ENCODE data around the gene MKNK2. TPM values are rescaled to one million over a fixed set of nuclear protein-coding genes. Genes with fewer than 3 reads are reported as not detected.

MKNK2 gene
- total and polyA plus RNA-seq, 5 experiments from 2014 or later, result 26.1 to 176 (median 47.1) TPM

DNA sequence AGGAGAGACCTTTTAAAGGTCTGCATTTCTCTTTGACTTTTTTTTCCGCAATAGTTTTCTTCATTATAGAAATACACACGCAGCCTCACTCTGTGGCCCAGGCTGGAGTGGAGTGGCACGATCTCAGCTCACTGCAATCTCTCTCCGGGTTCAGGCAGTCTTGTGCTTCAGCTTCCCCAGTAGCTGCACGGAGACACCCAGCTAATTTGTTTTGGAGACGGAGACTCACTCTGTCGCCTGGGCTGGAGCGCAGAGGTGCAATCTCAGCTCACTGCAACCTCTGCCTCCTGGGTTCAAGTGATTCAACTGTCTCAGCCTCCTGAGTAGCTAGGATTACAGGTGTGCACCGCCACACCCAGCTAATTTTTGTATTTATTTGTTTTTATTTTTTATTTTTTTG is 11.7 kb upstream of the MKNK2 start:
- Mint-ChIP-seq H3K36me3 (no peaks in the 10 kb centered on the region), H3K27ac (peak overlapping the region in 9 of 10 donors; percentile 44 to 98 (median 97)), H3K9me3 (no peaks in the 10 kb centered on the region), H3K4me3 (peak overlapping the region; percentile 66 to 96 (median 90)), H3K4me1 (peaks cover 8 to 47% (median 37%) of the 10 kb centered on the region in 4 donors), H3K27me3 (no peaks in the 10 kb centered on the region)
- no peak for DNase-seq
- ATAC-seq, result no peak
- POLR2A ChIA-PET, result interaction anchor here (1.3 to 17.6 kb wide), 6 partner anchors 12 to 44 kb away, joined by 8 to 255 read pairs (median 36); partner anchors contain the start of genes MKNK2 and MOB3A

DNA sequence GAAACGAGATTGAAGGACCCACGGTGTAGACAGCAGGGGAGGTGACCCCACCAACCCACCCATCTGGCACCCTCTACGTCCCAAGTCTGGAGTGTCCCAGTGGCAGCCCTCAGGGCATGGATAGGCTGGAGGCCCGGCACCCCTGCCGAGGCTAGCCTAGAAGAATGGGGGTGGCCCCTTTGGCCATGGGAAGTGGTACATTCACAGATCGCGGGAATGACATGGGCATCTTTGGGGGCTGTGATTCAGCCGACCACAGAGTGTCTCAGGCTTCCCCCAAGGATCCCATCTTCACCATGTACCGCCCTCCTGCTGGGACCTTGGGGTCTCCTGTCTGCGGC is 11.3 kb upstream of the MKNK2 start:
- H3K4me1 Mint-ChIP-seq, result peaks cover 8 to 51% (median 37%) of the 10 kb centered on the region in 4 donors
- H3K4me3 Mint-ChIP-seq, result peak overlapping the region; percentile 86 to 96 (median 92)
- H3K27ac Mint-ChIP-seq, result peak overlapping the region; percentile 44 to 98 (median 94)
- no peaks in the 10 kb centered on the region for H3K36me3 Mint-ChIP-seq
- H3K9me3 Mint-ChIP-seq, result no peaks in the 10 kb centered on the region
- POLR2A ChIA-PET, result interaction anchor here (1.0 to 17.6 kb wide), 10 partner anchors 8 to 165 kb away, joined by 3 to 255 read pairs (median 10); partner anchors contain the start of genes MKNK2 and MOB3A
- DNase-seq (no peak), ATAC-seq (no peak)
- H3K27me3 Mint-ChIP-seq, result no peaks in the 10 kb centered on the region

DNA sequence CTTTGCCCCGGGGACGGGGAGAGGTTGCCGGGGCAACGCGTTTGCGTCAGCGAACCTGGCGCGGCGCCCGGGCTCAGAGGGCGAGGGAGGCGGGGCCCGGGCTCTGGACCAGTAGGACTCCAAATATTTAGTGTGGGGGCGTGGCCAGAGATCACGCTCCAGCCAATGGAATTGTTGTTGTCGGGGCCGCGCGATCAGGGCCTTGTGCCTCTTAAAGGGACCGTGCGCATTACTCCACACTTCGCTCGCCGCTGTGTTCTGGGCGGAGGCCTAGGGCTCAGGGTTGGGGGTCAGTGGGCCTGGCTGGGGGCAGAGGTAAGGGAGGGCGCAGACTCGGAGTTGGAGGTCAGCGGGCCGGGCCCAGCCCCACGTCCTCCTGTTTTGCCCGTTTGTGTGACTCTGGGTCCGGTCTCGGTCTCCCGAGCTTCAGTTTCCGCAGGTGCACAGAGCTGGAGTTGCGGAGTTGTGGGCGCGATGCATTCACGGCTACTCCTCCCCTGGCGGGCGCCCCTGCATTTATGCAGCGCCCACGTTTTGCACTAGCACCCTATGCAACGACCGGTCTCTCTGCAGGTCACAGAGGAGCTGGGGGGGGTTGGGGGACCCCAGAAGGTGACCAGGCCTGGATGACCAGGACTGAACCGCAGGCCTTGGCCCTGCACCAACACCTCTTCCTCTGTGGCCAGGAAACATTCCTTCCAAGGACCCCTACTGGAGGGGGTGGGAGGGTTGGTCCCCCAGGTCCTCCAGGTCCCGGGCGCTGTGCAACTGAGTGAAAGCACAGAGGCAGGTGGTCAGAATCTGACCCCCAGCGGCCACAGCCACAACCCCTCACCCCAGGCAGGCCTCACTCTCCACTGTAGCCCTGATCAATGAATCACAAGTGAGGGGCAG is 10.7 kb upstream of the MKNK2 start:
- ATAC-seq (peak; percentile 89 to 93), DNase-seq (peak; percentile 99 to 100 (median 100))
- Mint-ChIP-seq H3K27ac (peak overlapping the region; percentile 87 to 98 (median 98)), H3K4me1 (peaks cover 8 to 56% (median 38%) of the 10 kb centered on the region in 4 donors), H3K4me3 (peak overlapping the region; percentile 86 to 96 (median 92)), H3K27me3 (no peaks in the 10 kb centered on the region), H3K9me3 (no peaks in the 10 kb centered on the region), H3K36me3 (no peaks in the 10 kb centered on the region)
- POLR2A ChIA-PET, result interaction anchor here (1.0 to 17.6 kb wide), 11 partner anchors 9 to 164 kb away, joined by 3 to 255 read pairs (median 8); partner anchors contain the start of genes MKNK2 and MOB3A

DNA sequence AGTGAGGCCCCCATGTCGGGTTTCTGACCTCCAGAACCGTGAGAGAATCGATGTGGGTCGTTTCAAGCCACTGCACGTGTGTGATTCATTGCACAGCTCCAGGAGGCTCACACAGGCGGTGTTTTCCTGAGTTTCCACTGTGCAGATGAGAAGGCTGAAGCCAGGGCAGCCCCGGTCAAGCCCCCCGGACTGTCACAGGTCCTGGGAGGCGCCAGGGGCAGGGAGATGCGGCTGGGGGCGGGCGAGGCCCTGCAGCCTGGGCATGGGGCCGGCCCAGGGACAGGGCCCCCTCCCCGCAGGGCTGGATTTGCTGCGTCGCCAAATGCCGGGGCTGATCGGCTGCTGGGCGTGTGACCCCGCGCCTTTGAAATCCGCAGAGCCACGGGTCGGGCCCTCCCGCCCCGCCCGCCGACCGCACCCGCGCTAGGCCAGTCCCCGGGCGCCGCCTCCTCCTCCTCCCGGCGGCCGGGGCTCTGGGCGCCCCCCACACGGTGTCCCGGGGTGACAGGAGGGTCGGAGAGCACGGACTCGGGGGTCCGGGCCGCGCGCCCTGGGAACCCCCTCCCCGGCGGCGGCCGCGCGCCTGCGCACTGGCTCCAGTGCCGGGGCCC is 9.9 kb upstream of the MKNK2 start:
- Mint-ChIP-seq H3K27ac (peak overlapping the region; percentile 92 to 100 (median 98)), H3K36me3 (no peaks in the 10 kb centered on the region), H3K4me3 (peak overlapping the region; percentile 86 to 96 (median 94)), H3K27me3 (no peaks in the 10 kb centered on the region), H3K4me1 (peaks cover 10 to 61% (median 41%) of the 10 kb centered on the region in 4 donors), H3K9me3 (no peaks in the 10 kb centered on the region)
- DNase-seq (no peak), ATAC-seq (peak; percentile 62 to 73)
- POLR2A ChIA-PET, result interaction anchor here (1.0 to 17.6 kb wide), 14 partner anchors 9 to 163 kb away, joined by 3 to 255 read pairs (median 7); partner anchors contain the start of genes MKNK2 and MOB3A

DNA sequence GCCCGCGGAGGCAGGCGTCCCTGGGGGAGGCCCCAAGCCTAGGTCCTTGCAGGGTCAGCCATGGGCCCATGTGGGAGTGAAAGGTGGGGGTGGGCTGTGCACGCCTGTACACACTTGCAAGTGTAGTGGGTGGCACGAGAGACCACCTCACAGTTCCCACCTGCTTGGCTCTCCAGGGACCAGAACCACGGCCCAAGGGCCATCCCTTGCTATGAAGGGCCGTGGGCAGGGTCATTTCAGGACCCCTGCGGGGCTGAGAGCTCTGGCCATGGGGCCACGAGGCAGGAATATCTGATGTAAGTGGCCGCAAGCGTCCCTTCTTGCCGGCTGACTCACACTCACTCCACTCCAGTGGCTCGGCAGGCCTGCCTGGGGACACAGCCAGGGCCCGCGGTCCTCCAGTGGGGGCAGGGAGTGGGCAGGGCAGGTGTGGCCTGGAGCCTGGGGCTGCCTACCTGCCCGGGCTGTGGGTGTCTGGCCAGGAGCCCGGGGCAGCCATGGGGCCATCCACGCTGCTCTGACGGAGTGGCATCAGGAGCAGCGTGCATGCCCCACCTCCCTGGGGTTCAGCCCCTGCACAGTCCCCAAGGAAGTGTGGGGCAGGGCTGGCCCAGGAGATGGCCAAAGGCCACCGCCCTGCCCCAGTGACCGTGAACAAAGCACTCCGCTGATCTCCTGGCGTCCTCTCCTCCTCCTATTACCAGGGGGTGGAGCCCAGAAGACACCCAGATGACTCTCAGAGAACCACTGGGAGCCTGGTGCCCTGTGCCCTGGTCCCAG is 8.6 kb upstream of the MKNK2 start:
- Mint-ChIP-seq H3K4me3 (peak overlapping the region; percentile 85 to 95 (median 92)), H3K27ac (peak overlapping the region; percentile 92 to 100 (median 98)), H3K9me3 (no peaks in the 10 kb centered on the region), H3K27me3 (no peaks in the 10 kb centered on the region), H3K4me1 (peaks cover 15 to 65% (median 50%) of the 10 kb centered on the region in 4 donors), H3K36me3 (no peaks in the 10 kb centered on the region)
- POLR2A ChIA-PET, result interaction anchor here (0.6 to 17.6 kb wide), 10 partner anchors 10 to 677 kb away, joined by 3 to 255 read pairs (median 6); partner anchors contain the start of genes MKNK2 and MOB3A
- no peak for ATAC-seq
- no peak for DNase-seq

DNA sequence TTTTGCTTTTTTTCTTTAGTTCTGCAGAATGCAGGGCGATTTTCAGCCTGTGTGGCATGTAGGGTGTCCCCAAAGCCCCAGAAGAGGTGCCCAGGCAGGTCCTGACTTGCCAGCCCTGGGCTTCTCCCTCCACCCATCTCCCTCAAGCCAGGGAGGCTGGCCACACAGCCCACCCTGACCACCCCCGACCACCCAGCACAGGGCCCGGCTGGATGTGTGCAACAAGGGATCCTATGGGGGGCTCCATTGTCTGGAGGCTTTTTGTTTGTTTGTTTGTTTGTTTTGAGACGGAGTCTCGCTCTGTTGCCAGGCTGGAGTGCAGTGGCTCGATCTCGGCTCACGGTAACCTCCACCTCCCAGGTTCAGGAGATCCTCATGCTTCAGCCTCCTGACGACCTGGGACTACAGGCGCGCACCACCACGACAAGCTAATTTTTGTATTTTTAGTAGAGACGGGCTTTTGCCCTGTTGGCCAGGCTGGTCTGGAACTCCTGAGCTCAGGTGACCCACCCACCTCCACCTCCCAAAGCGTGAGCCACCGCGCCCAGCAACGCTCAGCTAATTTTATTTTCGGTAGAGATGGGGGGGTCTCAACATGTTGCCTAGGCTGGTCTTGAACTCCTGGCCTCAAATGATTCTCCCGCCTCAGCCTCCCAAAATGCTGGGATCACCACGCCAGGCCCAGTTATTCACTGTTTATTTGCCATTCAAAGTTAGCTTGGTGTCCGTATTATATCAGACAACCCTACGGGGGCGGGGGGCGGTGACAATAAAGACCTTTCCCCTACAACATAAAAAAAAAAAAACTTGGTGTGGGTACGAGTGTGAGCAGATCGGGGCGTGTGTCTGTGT is 7.8 kb upstream of the MKNK2 start:
- DNase-seq, result no peak
- Mint-ChIP-seq H3K27ac (peak overlapping the region; percentile 78 to 93 (median 90)), H3K4me3 (peak overlapping the region; percentile 44 to 70 (median 62)), H3K4me1 (peaks cover 15 to 70% (median 51%) of the 10 kb centered on the region in 4 donors), H3K9me3 (no peaks in the 10 kb centered on the region), H3K36me3 (no peaks in the 10 kb centered on the region), H3K27me3 (no peaks in the 10 kb centered on the region)
- ATAC-seq, result no peak
- POLR2A ChIA-PET, result interaction anchor here (0.6 to 17.6 kb wide), 9 partner anchors 9 to 161 kb away, joined by 3 to 255 read pairs (median 5); partner anchors contain the start of gene MKNK2

DNA sequence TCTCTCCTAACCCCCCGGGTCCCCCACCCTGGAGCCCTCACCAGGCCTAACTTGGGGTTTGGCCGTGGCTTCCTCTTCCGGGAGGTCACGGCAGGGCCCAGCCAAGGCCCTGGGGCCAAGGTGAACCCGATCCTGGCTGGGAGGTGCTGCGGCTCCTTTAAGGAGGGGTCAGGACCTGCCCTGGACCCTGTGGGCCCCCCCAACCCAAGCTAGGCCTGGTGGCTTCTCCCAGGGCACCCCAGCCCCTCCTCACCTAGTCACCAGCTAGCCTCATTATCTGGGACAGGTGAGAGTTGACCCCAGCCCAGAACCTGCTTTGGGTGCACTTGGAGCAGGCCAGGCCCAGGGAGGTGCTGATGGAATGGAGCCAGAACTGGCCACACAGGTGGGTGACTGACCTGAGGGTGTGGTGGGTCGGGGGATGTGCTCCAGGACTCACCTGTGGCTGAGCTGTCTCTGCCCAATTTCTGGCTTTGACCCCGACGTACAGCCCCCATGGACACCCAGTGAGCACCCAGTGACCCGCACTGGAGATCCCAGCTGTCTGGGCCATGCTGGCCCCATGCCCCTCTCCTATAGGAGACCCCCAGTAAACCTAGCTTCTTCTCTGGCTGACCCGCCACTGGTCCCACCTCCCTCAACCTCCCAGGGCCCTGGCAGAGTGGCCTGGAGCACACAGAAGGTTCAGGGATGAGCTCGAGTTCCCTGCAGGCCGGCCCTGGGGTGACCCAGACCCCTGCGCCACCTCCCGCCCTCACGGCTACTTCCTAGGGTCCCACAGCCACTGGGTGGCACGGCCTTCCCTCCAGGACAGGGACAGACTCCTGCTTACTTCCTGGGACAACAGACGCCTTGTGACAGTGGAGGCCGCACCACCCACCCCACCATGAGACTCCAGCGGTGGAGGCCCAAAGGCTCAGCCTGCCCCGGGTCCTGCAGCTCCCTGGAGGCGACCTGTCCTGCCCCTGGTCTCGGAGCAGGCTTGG is 6.7 kb upstream of the MKNK2 start:
- H3K27ac Mint-ChIP-seq, result peak overlapping the region; percentile 53 to 95 (median 89)
- ATAC-seq (no peak), DNase-seq (no peak)
- H3K4me1 Mint-ChIP-seq, result peaks cover 15 to 75% (median 54%) of the 10 kb centered on the region in 4 donors
- no peaks in the 10 kb centered on the region for H3K36me3 Mint-ChIP-seq
- no peaks in the 10 kb centered on the region for H3K9me3 Mint-ChIP-seq
- POLR2A ChIA-PET, result interaction anchor here (0.8 to 17.6 kb wide), 11 partner anchors 8 to 37 kb away, joined by 3 to 255 read pairs (median 3); partner anchors contain the start of genes MKNK2 and MOB3A
- peak overlapping the region in 8 of 10 donors; percentile 44 to 79 (median 65) for H3K4me3 Mint-ChIP-seq
- H3K27me3 Mint-ChIP-seq, result no peaks in the 10 kb centered on the region

DNA sequence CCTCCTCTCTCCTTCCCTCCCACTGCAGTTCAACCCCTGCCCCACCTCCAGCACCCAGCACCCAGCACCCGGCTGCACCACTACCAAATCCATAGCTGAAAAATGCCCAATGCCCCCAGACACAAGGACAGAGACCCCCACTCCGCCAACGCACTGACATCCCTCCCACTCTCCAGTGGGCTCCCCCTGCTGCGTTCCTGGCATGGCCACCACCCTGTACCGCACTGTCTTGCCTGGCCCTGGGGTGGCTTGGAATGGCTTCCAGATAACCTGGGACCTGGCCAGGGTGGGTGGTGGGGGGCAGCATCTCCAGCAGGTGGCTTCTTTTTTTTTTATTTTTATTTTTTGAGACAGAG is 5.8 kb upstream of the MKNK2 start:
- H3K4me3 Mint-ChIP-seq, result peak overlapping the region in 8 of 10 donors; percentile 42 to 85 (median 64)
- H3K27ac Mint-ChIP-seq, result peak overlapping the region; percentile 53 to 96 (median 88)
- no peaks in the 10 kb centered on the region for H3K36me3 Mint-ChIP-seq
- ATAC-seq (no peak), DNase-seq (no peak)
- H3K27me3 Mint-ChIP-seq, result no peaks in the 10 kb centered on the region
- H3K4me1 Mint-ChIP-seq, result peaks cover 18 to 74% (median 54%) of the 10 kb centered on the region in 4 donors
- H3K9me3 Mint-ChIP-seq, result no peaks in the 10 kb centered on the region
- POLR2A ChIA-PET, result interaction anchor here (0.7 to 17.6 kb wide), 7 partner anchors 7 to 788 kb away, joined by 3 to 255 read pairs (median 5); partner anchors contain the start of genes CIRBP, MKNK2 and MOB3A

DNA sequence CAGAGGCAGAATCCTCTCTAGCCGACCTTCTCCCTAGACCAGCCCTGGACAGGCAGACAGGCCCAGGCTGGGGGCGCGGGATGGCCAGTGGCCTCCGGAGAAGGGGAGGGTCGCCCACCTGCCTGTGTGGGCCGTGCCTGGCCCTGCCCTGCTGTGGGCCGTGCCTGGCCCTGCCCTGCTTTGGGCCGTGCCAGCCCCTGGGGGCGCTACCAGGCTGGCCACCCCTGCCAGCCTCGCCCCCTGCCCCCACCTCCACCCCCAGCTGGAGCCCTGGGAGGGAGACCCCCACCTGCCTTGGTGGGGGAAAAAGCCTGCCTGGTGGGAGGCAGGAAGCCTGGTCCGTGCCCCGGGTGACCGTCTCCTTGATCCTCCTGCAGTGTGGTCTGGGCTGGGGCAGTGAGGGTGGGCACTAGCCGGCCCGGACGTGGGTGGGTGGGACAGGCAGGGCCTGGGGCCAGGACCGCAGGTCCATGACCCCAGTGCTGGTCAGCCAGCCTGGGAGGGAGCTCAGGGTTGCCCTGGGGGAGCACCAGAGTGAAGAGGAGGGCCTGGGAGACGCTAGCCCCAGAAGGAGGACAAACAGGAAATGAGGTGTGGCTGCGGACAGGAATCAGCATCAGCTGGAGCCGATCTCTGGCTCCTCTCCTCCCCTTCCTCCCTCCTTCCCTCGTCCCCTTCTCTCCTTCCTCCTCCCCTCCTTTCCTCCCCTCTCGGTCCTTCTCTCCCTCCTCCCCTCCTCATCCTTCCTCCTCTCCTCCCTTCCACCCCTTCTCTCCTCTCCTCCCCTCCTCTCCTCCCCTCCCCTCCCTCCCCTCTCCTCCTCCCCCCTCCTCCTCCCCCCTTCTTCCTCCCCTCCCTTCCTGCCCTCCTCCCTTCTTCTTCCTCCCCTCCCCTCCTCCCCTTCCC is 5.1 kb upstream of the MKNK2 start:
- DNase-seq (no peak), ATAC-seq (no peak)
- Mint-ChIP-seq H3K4me1 (peaks cover 21 to 77% (median 57%) of the 10 kb centered on the region in 4 donors), H3K27me3 (no peaks in the 10 kb centered on the region), H3K27ac (peak overlapping the region; percentile 89 to 95 (median 92)), H3K4me3 (peak overlapping the region in 8 of 10 donors; percentile 36 to 85 (median 66)), H3K9me3 (no peaks in the 10 kb centered on the region), H3K36me3 (no peaks in the 10 kb centered on the region)
- POLR2A ChIA-PET, result interaction anchor here (0.6 to 17.6 kb wide), 8 partner anchors 6 to 787 kb away, joined by 3 to 255 read pairs (median 4); partner anchors contain the start of genes CIRBP, MKNK2 and MOB3A

All from naive thymus-derived CD8-positive, alpha-beta T cell (primary cell).